ENCODE measurements around the gene POMT1.
A peak's percentile ranks its signal among the peaks of the same experiment; 100 is the strongest.

The POMT1 gene

DNA sequence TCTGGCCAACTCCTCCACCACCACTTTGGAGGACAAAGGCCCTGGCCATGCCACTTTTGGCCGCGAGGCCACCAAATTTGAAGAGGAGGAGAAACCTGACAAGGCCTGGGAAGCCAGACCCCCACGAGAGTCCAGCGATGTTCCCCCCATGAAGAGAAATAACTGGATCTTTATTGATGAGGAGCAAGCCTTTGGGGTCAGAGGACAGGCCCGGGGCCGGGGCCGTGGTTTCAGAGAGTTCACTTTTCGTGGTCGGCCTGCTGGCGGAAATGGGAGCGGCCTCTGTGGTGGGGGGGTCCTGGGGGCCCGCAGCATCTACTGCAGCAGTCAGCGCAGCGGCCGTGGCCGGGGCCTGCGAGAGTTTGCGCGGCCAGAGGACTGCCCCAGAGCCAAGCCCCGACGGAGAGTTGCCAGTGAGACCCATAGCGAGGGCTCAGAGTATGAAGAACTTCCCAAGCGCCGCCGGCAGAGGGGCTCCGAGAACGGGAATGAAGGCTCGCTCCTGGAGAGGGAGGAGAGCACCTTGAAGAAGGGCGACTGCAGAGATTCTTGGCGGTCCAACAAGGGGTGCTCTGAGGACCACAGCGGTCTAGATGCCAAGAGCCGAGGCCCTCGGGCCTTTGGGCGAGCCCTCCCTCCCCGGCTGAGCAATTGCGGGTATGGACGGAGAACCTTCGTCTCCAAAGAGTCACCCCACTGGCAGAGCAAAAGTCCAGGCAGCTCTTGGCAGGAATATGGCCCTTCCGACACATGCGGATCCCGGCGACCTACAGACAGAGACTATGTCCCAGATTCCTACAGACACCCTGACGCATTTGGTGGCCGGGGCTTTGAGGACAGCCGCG, 27.4 kb upstream of the POMT1 start:
- TF ChIP-seq, protein P1, sequence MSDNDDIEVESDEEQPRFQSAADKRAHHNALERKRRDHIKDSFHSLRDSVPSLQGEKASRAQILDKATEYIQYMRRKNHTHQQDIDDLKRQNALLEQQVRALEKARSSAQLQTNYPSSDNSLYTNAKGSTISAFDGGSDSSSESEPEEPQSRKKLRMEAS (IDR thresholded peaks at IDR 0.05; ENCODE audit: low read depth, low read length) = no peak
- no peak for TF ChIP-seq POLR2A (IDR thresholded peaks at IDR 0.05; ENCODE audit: extremely low read depth, insufficient read length)
- TF ChIP-seq, protein P2, sequence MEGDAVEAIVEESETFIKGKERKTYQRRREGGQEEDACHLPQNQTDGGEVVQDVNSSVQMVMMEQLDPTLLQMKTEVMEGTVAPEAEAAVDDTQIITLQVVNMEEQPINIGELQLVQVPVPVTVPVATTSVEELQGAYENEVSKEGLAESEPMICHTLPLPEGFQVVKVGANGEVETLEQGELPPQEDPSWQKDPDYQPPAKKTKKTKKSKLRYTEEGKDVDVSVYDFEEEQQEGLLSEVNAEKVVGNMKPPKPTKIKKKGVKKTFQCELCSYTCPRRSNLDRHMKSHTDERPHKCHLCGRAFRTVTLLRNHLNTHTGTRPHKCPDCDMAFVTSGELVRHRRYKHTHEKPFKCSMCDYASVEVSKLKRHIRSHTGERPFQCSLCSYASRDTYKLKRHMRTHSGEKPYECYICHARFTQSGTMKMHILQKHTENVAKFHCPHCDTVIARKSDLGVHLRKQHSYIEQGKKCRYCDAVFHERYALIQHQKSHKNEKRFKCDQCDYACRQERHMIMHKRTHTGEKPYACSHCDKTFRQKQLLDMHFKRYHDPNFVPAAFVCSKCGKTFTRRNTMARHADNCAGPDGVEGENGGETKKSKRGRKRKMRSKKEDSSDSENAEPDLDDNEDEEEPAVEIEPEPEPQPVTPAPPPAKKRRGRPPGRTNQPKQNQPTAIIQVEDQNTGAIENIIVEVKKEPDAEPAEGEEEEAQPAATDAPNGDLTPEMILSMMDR (IDR thresholded peaks at IDR 0.05; ENCODE audit: low read depth, low read length) = no peak
- no peak for TF ChIP-seq MYC (IDR thresholded peaks at IDR 0.05; ENCODE audit: low read depth, low read length)
- DNase-seq (ENCODE audit: low read depth) = no peak
- H3K4me3 ChIP-seq (ENCODE audit: low read depth, low read length) = no peak overlapping the region

DNA sequence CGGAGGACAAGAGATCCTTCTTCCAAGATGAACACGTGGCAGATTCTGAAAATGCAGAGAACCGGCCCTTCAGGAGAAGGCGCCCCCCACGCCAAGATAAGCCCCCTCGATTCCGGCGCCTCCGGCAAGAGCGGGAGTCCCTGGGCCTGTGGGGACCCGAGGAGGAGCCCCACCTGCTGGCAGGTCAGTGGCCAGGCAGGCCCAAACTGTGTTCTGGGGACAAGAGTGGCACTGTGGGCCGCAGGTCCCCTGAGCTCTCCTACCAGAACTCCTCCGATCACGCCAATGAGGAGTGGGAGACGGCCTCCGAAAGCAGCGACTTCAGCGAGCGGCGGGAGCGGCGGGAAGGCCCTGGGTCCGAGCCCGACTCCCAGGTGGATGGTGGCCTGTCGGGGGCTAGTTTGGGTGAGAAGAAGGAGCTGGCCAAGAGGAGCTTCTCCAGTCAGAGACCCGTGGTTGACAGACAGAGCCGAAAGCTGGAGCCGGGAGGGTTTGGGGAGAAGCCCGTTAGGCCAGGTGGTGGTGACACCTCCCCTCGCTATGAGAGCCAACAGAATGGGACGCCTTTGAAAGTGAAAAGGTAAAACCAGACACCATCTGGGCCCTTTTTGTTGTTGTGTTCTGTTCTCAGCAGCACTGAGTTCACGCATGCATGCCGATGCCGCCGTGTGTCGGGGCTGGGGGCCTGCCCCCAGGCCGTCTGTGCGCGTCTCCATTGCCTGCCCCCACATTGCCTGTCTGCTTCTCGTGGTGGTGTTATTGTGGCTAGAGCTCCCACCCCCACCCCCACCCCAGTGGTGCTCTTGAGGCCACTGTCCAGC, 26.6 kb upstream of the POMT1 start:
- DNase-seq (ENCODE audit: low read depth) = no peak
- no peak overlapping the region for H3K4me3 ChIP-seq (ENCODE audit: low read depth, low read length)
- TF ChIP-seq MYC (IDR thresholded peaks at IDR 0.05; ENCODE audit: low read depth, low read length) = no peak
- TF ChIP-seq, protein P2 (IDR thresholded peaks at IDR 0.05; ENCODE audit: low read depth, low read length) = peak; percentile 10

DNA sequence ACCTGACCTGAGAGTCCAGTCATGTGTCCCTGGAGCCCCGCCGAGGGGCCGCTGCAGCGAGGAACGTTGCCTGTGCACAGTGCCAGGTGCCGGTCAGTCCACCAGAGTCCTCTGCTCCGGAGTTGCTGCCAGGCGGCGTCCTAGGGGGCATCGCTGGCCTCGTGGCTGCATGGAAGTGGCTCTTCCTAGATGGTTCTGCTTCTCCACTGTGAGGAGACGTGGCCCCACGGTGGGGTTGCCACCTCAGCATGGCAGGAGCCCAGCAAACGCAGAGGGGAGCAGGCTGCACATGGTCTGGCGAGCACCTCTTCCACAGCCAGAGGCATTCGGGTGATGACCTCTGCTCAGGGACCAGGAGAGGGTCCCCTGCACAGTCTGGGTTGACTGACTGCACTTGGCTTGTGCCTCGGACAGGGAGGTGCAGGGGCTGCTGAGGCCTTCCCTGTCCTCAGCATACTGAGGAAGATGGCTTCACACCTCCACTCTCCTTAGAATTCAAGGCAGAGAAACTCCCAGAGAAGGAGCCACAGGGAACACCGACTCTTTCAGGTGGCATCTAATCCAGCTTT, 25.9 kb upstream of the POMT1 start:
- no peak overlapping the region for H3K4me3 ChIP-seq (ENCODE audit: low read depth, low read length)
- DNase-seq (ENCODE audit: low read depth) = no peak
- TF ChIP-seq POLR2A (IDR thresholded peaks at IDR 0.05; ENCODE audit: extremely low read depth, insufficient read length) = no peak
- TF ChIP-seq, protein P1 (IDR thresholded peaks at IDR 0.05; ENCODE audit: low read depth, low read length) = no peak
- TF ChIP-seq, protein P2 (IDR thresholded peaks at IDR 0.05; ENCODE audit: low read depth, low read length) = no peak
- no peak for TF ChIP-seq MYC (IDR thresholded peaks at IDR 0.05; ENCODE audit: low read depth, low read length)

DNA sequence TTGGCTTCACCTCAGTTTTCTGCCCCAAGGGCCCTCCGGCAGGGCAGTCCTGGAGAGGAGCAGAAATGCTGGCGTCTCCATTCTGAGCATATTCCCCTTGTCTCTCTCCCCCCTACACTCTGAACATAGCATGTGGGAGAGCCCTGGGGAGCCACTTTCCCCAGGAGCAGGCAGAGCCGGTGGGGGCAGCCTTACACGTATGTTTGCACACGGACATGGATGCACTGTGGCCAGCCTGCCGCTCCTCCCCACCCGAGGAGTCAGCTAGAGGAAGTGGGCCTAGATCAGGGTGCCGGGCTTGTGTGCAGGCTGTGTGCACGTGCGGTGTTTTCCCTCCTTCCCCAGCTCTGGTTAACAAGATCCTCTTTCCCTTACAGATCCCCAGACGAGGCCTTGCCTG, 25.4 kb upstream of the POMT1 start:
- H3K4me3 ChIP-seq (ENCODE audit: low read depth, low read length) = no peak overlapping the region
- DNase-seq (ENCODE audit: low read depth) = no peak
- TF ChIP-seq, protein P2 (IDR thresholded peaks at IDR 0.05; ENCODE audit: low read depth, low read length) = no peak
- TF ChIP-seq MYC (IDR thresholded peaks at IDR 0.05; ENCODE audit: low read depth, low read length) (no peak), POLR2A (IDR thresholded peaks at IDR 0.05; ENCODE audit: extremely low read depth, insufficient read length) (no peak)
- TF ChIP-seq, protein P1 (IDR thresholded peaks at IDR 0.05; ENCODE audit: low read depth, low read length) = no peak

DNA sequence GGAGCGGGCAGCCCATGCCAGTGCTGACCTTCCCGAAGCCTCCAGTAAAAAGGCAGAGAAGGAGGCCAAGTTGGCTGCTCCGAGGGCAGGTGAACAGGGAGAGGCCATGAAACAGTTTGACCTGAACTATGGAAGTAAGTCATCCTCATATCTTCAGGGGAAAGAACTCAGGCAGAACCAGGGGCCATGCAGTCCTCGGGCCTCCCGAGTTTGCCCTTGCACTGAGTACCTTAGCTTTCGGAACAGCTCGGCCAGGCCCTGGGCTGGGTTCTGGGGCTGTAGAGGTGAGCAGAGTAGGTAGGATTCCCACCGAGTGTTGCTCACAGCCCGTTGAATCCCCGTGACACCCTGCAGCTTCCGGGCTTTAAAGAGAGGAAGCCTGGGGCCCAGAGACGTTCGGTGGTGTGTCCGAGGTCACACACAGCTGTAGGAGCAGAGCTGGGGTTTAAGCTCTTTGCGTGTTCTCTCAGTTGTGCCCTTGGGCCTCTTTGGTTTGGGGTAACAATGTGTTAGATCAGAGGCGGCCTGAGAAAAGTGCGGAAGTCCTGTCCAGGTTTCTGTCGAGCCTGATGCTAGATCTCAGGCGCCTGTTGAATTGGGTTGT, 24.8 kb upstream of the POMT1 start:
- no peak overlapping the region for H3K4me3 ChIP-seq (ENCODE audit: low read depth, low read length)
- no peak for DNase-seq (ENCODE audit: low read depth)
- TF ChIP-seq, protein P2 (IDR thresholded peaks at IDR 0.05; ENCODE audit: low read depth, low read length) = no peak
- TF ChIP-seq MYC (IDR thresholded peaks at IDR 0.05; ENCODE audit: low read depth, low read length) = no peak

Data from NB4 (cell line).